RWPE2 (cell line): ENCODE results near the gene UQCRH.
"Not testable (repeated sequence)": the region's sequence is repeated elsewhere in the genome, so short reads cannot be mapped to it uniquely, and the experiment has no call there.

Experiments
- ATAC-seq: fragments of 200-7000 bp; cut with Tn5 transposase; 3 replicates; pipeline ENCODE4 v1.9.1; 2021; ENCODE audit warnings: low read depth
- DNase-seq: peaks from one replicate; pipeline ENCODE4 v3.0.0-alpha.2; 2020; ENCODE audit warnings: low spot score
- H3K27ac ChIP-seq: fragments of 450-650 bp; 2 replicates; pipeline ENCODE4 v1.5.1; 2017; ENCODE audit warnings: mild to moderate bottlenecking; ENCODE audit not compliant: poor library complexity, severe bottlenecking
- H3K27me3 ChIP-seq: fragments of 250-450 bp; sonication (Bioruptor Pico); 2 replicates; pipeline ENCODE4 v1.5.1; 2021; ENCODE audit warnings: mild to moderate bottlenecking, moderate library complexity; ENCODE audit not compliant: insufficient read depth, poor library complexity, severe bottlenecking
- H3K36me3 ChIP-seq: fragments of 250-450 bp; sonication (Bioruptor Pico); 2 replicates; pipeline ENCODE4 v1.5.1; 2020; ENCODE audit warnings: low read depth, mild to moderate bottlenecking, moderate library complexity
- H3K4me1 ChIP-seq: fragments of 250-450 bp; sonication (Bioruptor Pico); 2 replicates; pipeline ENCODE4 v1.5.1; 2021; ENCODE audit warnings: mild to moderate bottlenecking, moderate library complexity; ENCODE audit not compliant: insufficient read depth, poor library complexity, severe bottlenecking
- H3K4me3 ChIP-seq: fragments of 250-450 bp; sonication (Bioruptor Pico); 2 replicates; pipeline ENCODE4 v1.5.1; 2021; ENCODE audit warnings: mild to moderate bottlenecking, moderate library complexity; ENCODE audit not compliant: severe bottlenecking
- H3K9me3 ChIP-seq: fragments of 250-450 bp; sonication (Bioruptor Pico); 2 replicates; pipeline ENCODE4 v1.5.1; 2021; ENCODE audit warnings: mild to moderate bottlenecking, moderate library complexity; ENCODE audit not compliant: severe bottlenecking
- CTCF ChIP-seq: fragments of 450-650 bp; IDR thresholded peaks from one replicate; pipeline ENCODE4 v1.5.1; 2017; ENCODE audit warnings: mild to moderate bottlenecking, moderate library complexity; ENCODE audit not compliant: poor library complexity, severe bottlenecking

UQCRH gene

DNA sequence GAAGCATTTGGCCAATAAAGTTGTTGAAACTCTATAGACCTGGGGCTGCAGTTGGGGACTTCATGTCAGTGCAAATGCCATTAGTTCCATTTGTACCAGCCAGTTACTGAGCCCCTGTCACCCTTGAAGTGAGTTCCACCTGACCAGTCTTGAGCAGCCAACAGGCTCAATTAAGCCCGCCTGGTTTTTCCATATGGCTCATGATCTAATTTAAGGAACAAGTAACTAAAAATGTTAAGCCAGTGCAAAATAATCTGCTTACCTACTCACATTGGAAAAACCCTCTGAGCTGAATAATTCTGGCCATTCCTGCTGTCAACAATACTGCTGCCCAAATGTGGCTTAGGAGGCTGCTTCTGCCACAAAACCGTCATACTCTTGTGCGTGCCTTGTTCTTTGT is 58.7 kb downstream of the UQCRH start:
- no peak overlapping the region for H3K27ac ChIP-seq
- no peaks in the 10 kb centered on the region for H3K9me3 ChIP-seq
- H3K27me3 ChIP-seq = no peaks in the 10 kb centered on the region
- no peak for DNase-seq
- H3K4me3 ChIP-seq = no peak overlapping the region
- no peaks in the 10 kb centered on the region for H3K4me1 ChIP-seq
- ATAC-seq = no peak
- peaks cover 73% of the 10 kb centered on the region for H3K36me3 ChIP-seq
- no peak for TF ChIP-seq CTCF

GRCh38 chr1:46363121-46363520 is 59.6 kb downstream of the UQCRH start:
- Histone ChIP-seq H3K4me3 (no peak overlapping the region), H3K4me1 (no peaks in the 10 kb centered on the region), H3K9me3 (no peaks in the 10 kb centered on the region), H3K27me3 (no peaks in the 10 kb centered on the region), H3K27ac (no peak overlapping the region), H3K36me3 (peaks cover 63% of the 10 kb centered on the region)
- no peak for TF ChIP-seq CTCF
- DNase-seq (no peak), ATAC-seq (no peak)

- H3K9me3 ChIP-seq = no peaks in the 10 kb centered on the region
- no peak for ATAC-seq
- H3K4me3 ChIP-seq = no peak overlapping the region
- no peaks in the 10 kb centered on the region for H3K27me3 ChIP-seq
- H3K36me3 ChIP-seq = peaks cover 51% of the 10 kb centered on the region
- H3K27ac ChIP-seq = no peak overlapping the region
- DNase-seq = no peak
- no peak for TF ChIP-seq CTCF
- H3K4me1 ChIP-seq = no peaks in the 10 kb centered on the region
Measured at GRCh38 chr1:46364612-46365011, 61.1 kb downstream of the UQCRH start.

DNA sequence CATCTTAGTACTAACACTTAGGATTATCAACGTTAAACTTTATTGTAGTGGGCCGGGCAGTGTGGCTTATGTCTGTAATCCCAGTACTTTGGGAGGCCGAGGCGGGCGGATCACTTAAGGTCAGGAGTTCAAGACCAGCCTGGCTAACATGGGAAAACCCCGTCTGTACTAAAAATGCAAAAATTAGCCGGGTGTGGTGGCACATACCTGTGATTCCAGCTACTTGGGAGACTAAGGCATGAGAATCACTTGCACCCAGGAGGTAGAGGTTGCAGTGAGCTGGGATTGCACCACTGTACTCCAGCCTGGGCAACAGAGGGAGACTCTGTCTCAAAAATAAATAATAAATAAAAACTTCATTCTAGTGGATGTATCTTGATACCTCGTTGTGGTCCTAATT is 62.3 kb downstream of the UQCRH start:
- H3K4me1 ChIP-seq, H3K27me3 ChIP-seq, DNase-seq, H3K4me3 ChIP-seq, H3K9me3 ChIP-seq, ATAC-seq, H3K27ac ChIP-seq: not testable (repeated sequence)
- H3K36me3 ChIP-seq = peaks cover 43% of the 10 kb centered on the region
